Prostate gland (tissue), 2 donors: ENCODE measurements around the gene IREB2.

Experiments
- CTCF ChIP-seq, 4 experiments: fragments of 200-600 bp in 2 of 4; fragments of 450-650 bp in 2 of 4; sonication (generic) in 2 of 4; IDR thresholded peaks; 1 replicate in 3 of 4; 2 replicates in 1 of 4; pipeline ENCODE4 v1.5.1; 2016 to 2019; ENCODE audit warnings: antibody characterized with exemption in 4 of 4, mild to moderate bottlenecking in 2 of 4, moderate library complexity in 2 of 4
- POLR2A ChIP-seq: fragments of 450-650 bp; IDR thresholded peaks from one replicate; pipeline ENCODE4 v1.6.1; 2016; ENCODE audit warnings: antibody characterized with exemption, mild to moderate bottlenecking
- POLR2AphosphoS5 ChIP-seq: sonication (generic); formaldehyde crosslinking; IDR thresholded peaks from one replicate; pipeline ENCODE4 v1.6.1; 2017; ENCODE audit warnings: antibody characterized with exemption

DNA sequence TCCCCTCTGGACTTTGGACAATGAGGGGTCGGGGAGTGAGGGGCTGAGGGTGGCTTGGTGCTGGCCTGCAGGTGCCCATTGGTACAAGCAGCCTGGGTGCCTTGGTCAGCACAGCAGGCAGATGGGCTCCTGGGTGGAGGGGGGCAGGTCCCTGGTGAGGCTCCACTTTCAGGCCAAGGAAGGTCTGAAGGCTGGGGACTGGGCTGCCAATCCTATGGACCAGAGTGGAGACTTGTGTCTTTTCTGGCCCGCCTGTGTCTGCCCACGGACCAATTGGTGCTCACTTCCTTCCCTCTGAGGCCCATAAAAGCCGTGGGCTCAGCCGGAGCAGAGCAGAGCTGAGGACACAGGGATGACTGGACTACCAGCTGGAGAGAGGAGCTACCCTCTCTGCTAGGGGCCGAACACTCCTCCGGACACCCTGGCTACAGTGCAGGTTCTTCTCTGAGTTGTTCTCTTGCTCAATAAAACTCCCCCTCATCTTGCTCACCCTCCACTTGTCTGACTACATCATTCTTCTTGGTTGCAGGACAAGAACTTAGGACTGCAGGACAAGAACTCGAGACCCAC, 31.9 kb upstream of the IREB2 start:
- no peak for TF ChIP-seq CTCF (IDR thresholded peaks at IDR 0.05)
- TF ChIP-seq POLR2A, result no peak
- no peak for TF ChIP-seq POLR2AphosphoS5
